GM12878 (cell line): ENCODE data around the gene RAPGEF6. TPM values are rescaled to one million over a fixed set of nuclear protein-coding genes. Genes with fewer than 3 reads are reported as not detected.

Experiments used
- HDAC6 ChIP-seq: fragments of 200-600 bp; sonication (generic); IDR thresholded peaks from one replicate; pipeline ENCODE4 v1.8.0; 2017; ENCODE audit warnings: antibody characterized with exemption; ENCODE audit not compliant: unreplicated experiment
- IKZF2 ChIP-seq, 2 experiments: fragments of 450-650 bp; IDR thresholded peaks; 2 replicates each; pipeline ENCODE4 v1.6.1; 2017; ENCODE audit warnings: mild to moderate bottlenecking in 2 of 2, moderate library complexity in 2 of 2
- NR2C1 ChIP-seq: fragments of 450-650 bp; IDR thresholded peaks from 2 replicates; pipeline ENCODE4 v1.6.1; 2017; ENCODE audit warnings: antibody characterized with exemption, mild to moderate bottlenecking, moderate library complexity
- TAF1 ChIP-seq: IDR thresholded peaks from 2 replicates; pipeline ENCODE4 v1.6.1; 2011; ENCODE audit warnings: mild to moderate bottlenecking, low read depth, low read length, borderline replicate concordance
- WRNIP1 ChIP-seq: IDR thresholded peaks from 2 replicates; pipeline ENCODE4 v1.6.1; 2011; ENCODE audit warnings: low read depth, low read length, improper control_type of control experiment, borderline replicate concordance
- polyA plus RNA-seq, 11 experiments: library from polyadenylated mRNA; depleted of rRNA in 4 of 11; unstranded in 6 of 11; stranded (reverse) in 5 of 11; fragments of >200 nt; fragmentation: Nextera tagmentation in 4 of 11; fragmentation: Illumina TruSeq in 1 of 11; extraction: Ambion mirVana in 4 of 11; extraction: Trizol in 1 of 11; gene quantifications; 1 replicate in 1 of 11; 2 replicates in 10 of 11; pipeline versions ENCODE4 v1.2.1 to v1.2.3, GENCODE V29; 2011 to 2016; ENCODE audit warnings: inconsistent platforms in 2 of 11, missing spikeins in 2 of 11, low read depth in 1 of 11
- total RNA-seq, 4 experiments: library from RNA; depleted of rRNA in 3 of 4; stranded (reverse); fragments of >200 nt in 3 of 4; fragmentation: Illumina TruSeq in 1 of 4; extraction: Trizol in 1 of 4; gene quantifications; 2 replicates each; pipeline versions ENCODE4 v1.2.1 to v1.2.3, GENCODE V29; 2013 to 2021
- TF ChIP-seq, protein P1 (sequence below): fragments of 450-650 bp; IDR thresholded peaks from 2 replicates; pipeline ENCODE4 v1.6.1; 2018; ENCODE audit warnings: borderline replicate concordance, mild to moderate bottlenecking; ENCODE audit not compliant: partially characterized antibody
- TF ChIP-seq, protein P2 (sequence below): fragments of 450-650 bp; IDR thresholded peaks from 2 replicates; pipeline ENCODE4 v1.6.1; 2017; ENCODE audit warnings: mild to moderate bottlenecking, moderate library complexity
- TF ChIP-seq, protein P3 (sequence below), 3 experiments: IDR thresholded peaks in 2 of 3; conservative IDR thresholded peaks in 1 of 3; 2 replicates each; pipeline ENCODE4 v1.5.1; 2011; ENCODE audit warnings: low read depth in 3 of 3, low read length in 3 of 3, mild to moderate bottlenecking in 3 of 3, control low read depth in 2 of 3, moderate library complexity in 2 of 3, inconsistent platforms in 1 of 3, mixed read lengths in 1 of 3; ENCODE audit not compliant: control insufficient read depth in 2 of 3, insufficient read depth in 1 of 3; ENCODE audit errors: extremely low read depth in 1 of 3

Gene RAPGEF6
- total and polyA plus RNA-seq, 10 of the 15 experiments (the other 5 are each of a cell fraction or from before 2014, with no cell fraction given) = 2.9 to 24.0 (median 14.2) TPM

DNA sequence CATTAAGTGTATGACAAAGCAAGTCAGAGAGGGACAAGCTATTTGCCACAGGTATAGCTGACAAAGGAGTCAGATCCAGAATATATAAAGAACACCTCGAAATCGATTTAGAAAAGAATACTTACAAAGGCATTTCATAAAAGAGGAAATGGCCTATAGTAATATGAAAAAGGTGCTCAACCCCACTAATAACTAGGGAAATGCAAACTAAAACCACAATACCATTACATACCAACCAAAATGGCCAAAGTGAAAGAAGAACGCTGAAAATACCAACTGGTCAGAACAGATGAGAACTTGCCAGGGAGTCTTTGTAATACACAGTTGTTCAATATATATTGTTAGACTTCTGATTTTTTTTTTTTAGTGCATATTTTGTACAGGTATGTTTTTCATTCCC, 218.3 kb downstream of the RAPGEF6 start (continued):
- peak; percentile 31 to 62; a peak in 3 of 4 replicates for TF ChIP-seq IKZF2 (IDR thresholded peaks at IDR 0.05)
- no peak for TF ChIP-seq WRNIP1
- TF ChIP-seq, protein P1, sequence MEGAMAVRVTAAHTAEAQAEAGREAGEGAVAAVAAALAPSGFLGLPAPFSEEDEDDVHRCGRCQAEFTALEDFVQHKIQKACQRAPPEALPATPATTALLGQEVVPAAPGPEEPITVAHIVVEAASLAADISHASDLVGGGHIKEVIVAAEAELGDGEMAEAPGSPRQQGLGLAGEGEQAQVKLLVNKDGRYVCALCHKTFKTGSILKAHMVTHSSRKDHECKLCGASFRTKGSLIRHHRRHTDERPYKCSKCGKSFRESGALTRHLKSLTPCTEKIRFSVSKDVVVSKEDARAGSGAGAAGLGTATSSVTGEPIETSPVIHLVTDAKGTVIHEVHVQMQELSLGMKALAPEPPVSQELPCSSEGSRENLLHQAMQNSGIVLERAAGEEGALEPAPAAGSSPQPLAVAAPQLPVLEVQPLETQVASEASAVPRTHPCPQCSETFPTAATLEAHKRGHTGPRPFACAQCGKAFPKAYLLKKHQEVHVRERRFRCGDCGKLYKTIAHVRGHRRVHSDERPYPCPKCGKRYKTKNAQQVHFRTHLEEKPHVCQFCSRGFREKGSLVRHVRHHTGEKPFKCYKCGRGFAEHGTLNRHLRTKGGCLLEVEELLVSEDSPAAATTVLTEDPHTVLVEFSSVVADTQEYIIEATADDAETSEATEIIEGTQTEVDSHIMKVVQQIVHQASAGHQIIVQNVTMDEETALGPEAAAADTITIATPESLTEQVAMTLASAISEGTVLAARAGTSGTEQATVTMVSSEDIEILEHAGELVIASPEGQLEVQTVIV = no peak
- no peak for TF ChIP-seq TAF1
- TF ChIP-seq, protein P2, sequence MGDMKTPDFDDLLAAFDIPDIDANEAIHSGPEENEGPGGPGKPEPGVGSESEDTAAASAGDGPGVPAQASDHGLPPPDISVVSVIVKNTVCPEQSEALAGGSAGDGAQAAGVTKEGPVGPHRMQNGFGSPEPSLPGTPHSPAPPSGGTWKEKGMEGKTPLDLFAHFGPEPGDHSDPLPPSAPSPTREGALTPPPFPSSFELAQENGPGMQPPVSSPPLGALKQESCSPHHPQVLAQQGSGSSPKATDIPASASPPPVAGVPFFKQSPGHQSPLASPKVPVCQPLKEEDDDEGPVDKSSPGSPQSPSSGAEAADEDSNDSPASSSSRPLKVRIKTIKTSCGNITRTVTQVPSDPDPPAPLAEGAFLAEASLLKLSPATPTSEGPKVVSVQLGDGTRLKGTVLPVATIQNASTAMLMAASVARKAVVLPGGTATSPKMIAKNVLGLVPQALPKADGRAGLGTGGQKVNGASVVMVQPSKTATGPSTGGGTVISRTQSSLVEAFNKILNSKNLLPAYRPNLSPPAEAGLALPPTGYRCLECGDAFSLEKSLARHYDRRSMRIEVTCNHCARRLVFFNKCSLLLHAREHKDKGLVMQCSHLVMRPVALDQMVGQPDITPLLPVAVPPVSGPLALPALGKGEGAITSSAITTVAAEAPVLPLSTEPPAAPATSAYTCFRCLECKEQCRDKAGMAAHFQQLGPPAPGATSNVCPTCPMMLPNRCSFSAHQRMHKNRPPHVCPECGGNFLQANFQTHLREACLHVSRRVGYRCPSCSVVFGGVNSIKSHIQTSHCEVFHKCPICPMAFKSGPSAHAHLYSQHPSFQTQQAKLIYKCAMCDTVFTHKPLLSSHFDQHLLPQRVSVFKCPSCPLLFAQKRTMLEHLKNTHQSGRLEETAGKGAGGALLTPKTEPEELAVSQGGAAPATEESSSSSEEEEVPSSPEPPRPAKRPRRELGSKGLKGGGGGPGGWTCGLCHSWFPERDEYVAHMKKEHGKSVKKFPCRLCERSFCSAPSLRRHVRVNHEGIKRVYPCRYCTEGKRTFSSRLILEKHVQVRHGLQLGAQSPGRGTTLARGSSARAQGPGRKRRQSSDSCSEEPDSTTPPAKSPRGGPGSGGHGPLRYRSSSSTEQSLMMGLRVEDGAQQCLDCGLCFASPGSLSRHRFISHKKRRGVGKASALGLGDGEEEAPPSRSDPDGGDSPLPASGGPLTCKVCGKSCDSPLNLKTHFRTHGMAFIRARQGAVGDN = no peak
- TF ChIP-seq HDAC6 = no peak
- TF ChIP-seq, protein P3, sequence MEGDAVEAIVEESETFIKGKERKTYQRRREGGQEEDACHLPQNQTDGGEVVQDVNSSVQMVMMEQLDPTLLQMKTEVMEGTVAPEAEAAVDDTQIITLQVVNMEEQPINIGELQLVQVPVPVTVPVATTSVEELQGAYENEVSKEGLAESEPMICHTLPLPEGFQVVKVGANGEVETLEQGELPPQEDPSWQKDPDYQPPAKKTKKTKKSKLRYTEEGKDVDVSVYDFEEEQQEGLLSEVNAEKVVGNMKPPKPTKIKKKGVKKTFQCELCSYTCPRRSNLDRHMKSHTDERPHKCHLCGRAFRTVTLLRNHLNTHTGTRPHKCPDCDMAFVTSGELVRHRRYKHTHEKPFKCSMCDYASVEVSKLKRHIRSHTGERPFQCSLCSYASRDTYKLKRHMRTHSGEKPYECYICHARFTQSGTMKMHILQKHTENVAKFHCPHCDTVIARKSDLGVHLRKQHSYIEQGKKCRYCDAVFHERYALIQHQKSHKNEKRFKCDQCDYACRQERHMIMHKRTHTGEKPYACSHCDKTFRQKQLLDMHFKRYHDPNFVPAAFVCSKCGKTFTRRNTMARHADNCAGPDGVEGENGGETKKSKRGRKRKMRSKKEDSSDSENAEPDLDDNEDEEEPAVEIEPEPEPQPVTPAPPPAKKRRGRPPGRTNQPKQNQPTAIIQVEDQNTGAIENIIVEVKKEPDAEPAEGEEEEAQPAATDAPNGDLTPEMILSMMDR (IDR thresholded peaks at IDR 0.05 in 2 of 3, conservative IDR thresholded peaks at IDR 0.05 in 1 of 3; ENCODE audit: control insufficient read depth in 2 of 3, extremely low read depth in 1 of 3, insufficient read depth in 1 of 3, low read depth in 3 of 3, low read length in 3 of 3) = no peak
- no peak for TF ChIP-seq NR2C1
